ENCODE measurements around the gene RUFY4.

The RUFY4 gene

DNA sequence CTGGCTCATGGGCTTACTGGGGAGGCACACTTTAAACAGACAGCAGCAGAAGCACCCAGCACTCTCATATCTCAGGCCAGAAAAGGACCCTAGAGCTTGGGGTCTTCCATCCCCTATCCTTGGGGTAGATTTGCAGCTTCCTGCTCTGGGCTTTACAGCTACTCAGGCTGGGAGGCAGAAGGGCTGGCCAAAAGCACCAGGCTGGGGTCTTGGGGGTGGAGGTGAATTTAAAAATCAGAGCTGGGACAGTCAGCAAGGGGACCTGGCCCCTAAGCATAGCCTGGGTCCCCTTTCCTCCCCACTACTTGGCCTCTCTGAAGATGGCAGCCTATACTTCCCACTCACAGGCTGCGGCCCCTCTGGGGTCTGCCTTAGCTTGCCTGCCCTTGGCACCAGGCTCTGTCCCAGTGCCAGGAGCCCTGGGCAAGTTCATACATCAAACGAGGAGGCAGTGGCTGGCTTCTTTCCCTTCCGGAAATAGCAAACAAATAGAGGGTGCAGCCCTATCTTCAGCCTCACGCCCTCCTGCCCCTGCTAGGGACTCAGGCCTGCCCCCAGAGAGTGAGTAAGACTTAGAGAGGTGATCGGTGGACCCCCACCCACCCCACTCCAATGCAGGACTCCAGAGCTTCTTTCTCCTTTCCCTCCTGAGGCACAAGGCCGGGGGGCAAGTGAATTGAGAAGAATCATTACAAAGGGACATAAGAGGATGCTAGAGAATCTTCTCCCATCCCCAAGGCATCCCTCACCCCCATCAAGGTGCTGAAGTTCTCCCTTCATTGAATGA lies 40.3 kb upstream of the RUFY4 start:
- TF ChIP-seq, protein P1, sequence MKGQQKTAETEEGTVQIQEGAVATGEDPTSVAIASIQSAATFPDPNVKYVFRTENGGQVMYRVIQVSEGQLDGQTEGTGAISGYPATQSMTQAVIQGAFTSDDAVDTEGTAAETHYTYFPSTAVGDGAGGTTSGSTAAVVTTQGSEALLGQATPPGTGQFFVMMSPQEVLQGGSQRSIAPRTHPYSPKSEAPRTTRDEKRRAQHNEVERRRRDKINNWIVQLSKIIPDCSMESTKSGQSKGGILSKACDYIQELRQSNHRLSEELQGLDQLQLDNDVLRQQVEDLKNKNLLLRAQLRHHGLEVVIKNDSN (IDR thresholded peaks at IDR 0.05): no peak
- TF ChIP-seq, protein P2, sequence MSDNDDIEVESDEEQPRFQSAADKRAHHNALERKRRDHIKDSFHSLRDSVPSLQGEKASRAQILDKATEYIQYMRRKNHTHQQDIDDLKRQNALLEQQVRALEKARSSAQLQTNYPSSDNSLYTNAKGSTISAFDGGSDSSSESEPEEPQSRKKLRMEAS (IDR thresholded peaks at IDR 0.05): no peak
- TF ChIP-seq CEBPB (IDR thresholded peaks at IDR 0.05) (no peak), RAD21 (IDR thresholded peaks at IDR 0.05; ENCODE audit: low read depth) (no peak), TCF12 (IDR thresholded peaks at IDR 0.05; ENCODE audit: low read depth) (no peak), NFIC (IDR thresholded peaks at IDR 0.05) (no peak), TAF1 (IDR thresholded peaks at IDR 0.05; ENCODE audit: low read depth) (no peak), EP300 (IDR thresholded peaks at IDR 0.05; ENCODE audit: borderline replicate concordance) (no peak), FOXM1 (IDR thresholded peaks at IDR 0.05; ENCODE audit: borderline replicate concordance, low read depth) (no peak), CREB1 (IDR thresholded peaks at IDR 0.05; ENCODE audit: low read depth) (no peak), ZBTB7A (IDR thresholded peaks at IDR 0.05; ENCODE audit: low read depth) (no peak), EGR1 (IDR thresholded peaks at IDR 0.05) (no peak), YY1 (IDR thresholded peaks at IDR 0.05; ENCODE audit: low read depth) (no peak), TEAD4 (IDR thresholded peaks at IDR 0.05) (no peak)
- TF ChIP-seq, protein P3, sequence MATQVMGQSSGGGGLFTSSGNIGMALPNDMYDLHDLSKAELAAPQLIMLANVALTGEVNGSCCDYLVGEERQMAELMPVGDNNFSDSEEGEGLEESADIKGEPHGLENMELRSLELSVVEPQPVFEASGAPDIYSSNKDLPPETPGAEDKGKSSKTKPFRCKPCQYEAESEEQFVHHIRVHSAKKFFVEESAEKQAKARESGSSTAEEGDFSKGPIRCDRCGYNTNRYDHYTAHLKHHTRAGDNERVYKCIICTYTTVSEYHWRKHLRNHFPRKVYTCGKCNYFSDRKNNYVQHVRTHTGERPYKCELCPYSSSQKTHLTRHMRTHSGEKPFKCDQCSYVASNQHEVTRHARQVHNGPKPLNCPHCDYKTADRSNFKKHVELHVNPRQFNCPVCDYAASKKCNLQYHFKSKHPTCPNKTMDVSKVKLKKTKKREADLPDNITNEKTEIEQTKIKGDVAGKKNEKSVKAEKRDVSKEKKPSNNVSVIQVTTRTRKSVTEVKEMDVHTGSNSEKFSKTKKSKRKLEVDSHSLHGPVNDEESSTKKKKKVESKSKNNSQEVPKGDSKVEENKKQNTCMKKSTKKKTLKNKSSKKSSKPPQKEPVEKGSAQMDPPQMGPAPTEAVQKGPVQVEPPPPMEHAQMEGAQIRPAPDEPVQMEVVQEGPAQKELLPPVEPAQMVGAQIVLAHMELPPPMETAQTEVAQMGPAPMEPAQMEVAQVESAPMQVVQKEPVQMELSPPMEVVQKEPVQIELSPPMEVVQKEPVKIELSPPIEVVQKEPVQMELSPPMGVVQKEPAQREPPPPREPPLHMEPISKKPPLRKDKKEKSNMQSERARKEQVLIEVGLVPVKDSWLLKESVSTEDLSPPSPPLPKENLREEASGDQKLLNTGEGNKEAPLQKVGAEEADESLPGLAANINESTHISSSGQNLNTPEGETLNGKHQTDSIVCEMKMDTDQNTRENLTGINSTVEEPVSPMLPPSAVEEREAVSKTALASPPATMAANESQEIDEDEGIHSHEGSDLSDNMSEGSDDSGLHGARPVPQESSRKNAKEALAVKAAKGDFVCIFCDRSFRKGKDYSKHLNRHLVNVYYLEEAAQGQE (IDR thresholded peaks at IDR 0.05; ENCODE audit: low read depth): no peak

DNA sequence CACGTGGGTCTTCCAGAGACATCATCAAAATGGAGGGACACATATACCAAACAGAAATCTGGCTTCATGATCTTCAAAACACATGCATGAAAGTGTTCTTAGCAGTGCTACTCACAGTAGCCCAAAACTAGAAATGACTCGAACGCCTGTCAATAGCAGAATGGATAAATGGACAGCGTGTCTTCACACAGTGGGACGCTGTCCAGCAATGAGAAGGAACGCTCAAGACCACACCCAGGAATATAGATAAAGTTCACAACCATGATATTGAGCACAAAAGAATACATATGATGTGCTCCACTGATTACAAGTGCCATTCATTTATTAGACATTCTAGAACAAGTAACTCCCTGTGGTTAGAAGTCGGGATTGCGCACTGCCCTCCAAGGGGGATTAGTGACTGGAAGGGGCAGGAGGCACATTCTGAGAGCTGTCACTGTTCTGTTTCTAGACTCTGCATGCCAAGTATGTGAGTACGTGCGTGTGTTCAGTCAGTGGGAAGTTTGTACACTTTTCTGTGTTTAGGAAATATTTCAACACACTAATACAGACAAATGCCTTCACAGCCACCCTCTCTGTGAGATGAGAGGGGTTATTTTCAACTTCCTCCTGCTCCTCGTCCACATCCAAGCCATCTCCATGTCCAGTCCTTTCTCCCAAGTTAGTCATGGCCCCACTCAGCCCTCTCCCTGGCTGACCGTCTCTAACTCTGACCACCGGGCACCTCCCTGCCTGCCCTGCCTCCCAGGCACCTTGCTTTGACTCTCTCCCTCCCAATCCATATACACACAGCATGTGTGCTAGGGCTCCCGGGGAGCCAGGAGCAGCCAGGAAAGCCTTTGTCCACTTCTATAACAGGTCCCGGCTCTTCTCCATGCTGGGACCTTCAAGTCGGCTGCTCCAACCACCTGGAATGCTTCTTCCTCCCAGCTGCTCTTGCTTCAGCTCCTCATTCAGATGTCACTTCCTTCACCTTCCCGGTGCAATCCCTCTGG lies 39.4 kb upstream of the RUFY4 start:
- no peak for TF ChIP-seq RAD21 (IDR thresholded peaks at IDR 0.05; ENCODE audit: low read depth)
- no peak for TF ChIP-seq YY1 (IDR thresholded peaks at IDR 0.05; ENCODE audit: low read depth)
- TF ChIP-seq EGR1 (IDR thresholded peaks at IDR 0.05): no peak
- TF ChIP-seq TAF1 (IDR thresholded peaks at IDR 0.05; ENCODE audit: low read depth): no peak
- TF ChIP-seq, protein P3 (IDR thresholded peaks at IDR 0.05; ENCODE audit: low read depth): peak; percentile 56
- TF ChIP-seq TEAD4 (IDR thresholded peaks at IDR 0.05): no peak
- TF ChIP-seq TCF12 (IDR thresholded peaks at IDR 0.05; ENCODE audit: low read depth): no peak

DNA sequence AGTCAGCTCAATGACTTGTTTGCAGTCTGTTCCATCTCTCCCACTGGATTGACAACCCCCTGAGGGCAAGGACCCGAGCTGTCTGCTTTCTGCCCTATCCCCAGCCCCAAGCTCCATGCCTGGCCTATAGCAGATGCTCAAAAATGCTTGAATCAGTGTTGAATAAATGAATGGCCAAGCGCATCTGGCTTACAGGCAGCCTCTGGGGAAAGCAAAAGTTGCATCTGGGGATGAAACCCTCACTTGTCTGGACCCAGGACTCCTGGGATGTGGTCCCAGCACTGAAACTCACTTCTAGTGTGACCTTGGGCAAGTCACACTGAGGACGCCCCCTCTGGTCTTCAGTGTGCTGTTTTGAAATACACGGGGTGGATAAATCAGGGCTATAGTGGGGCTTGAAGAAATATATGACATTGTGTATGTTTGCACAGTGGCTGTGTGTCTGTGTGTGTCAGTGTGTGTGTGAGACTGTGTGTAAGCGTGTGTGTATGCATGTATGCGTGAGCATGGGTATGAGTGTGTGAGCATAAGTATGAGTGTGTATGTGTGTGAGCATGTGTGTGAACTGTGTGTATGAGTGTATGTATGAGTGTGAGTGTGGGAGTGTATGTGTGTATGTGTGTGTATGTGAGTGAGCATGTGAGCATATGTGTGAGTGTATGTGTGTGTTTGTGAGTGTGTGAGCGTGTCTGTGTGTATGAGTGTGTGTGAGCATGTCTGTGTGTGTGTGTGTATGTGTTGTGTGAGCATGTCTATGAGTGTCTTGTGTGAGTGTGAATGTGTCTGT lies 38.5 kb upstream of the RUFY4 start:
- TF ChIP-seq TAF1 (IDR thresholded peaks at IDR 0.05; ENCODE audit: low read depth) (no peak), RAD21 (IDR thresholded peaks at IDR 0.05; ENCODE audit: low read depth) (no peak), CEBPB (IDR thresholded peaks at IDR 0.05) (no peak), NFIC (IDR thresholded peaks at IDR 0.05) (no peak), TCF12 (IDR thresholded peaks at IDR 0.05; ENCODE audit: low read depth) (no peak), ZBTB7A (IDR thresholded peaks at IDR 0.05; ENCODE audit: low read depth) (no peak), YY1 (IDR thresholded peaks at IDR 0.05; ENCODE audit: low read depth) (no peak), CREB1 (IDR thresholded peaks at IDR 0.05; ENCODE audit: low read depth) (no peak)

DNA sequence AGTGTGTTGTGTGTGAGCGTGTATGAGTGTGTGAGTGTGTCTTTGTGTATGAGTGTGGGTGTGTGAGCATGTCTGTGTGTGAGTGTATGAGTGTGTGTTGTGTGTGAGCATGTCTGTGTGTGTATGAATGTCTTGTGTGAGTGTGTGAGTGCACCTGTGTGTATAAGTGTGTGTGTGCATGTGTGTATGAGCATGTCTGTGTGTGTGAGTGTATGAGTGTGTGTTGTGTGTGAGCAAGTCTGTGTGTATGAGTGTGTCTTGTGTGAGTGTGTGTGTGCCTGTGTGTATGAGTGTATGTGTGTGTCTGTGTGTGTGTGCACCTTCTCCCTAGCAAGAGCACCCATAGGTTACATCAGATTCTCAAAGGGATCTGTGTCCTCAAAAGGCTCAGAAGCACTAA lies 37.8 kb upstream of the RUFY4 start:
- TF ChIP-seq, protein P2 (IDR thresholded peaks at IDR 0.05): no peak
- TF ChIP-seq RAD21 (IDR thresholded peaks at IDR 0.05; ENCODE audit: low read depth) (no peak), EP300 (IDR thresholded peaks at IDR 0.05; ENCODE audit: borderline replicate concordance) (no peak)

DNA sequence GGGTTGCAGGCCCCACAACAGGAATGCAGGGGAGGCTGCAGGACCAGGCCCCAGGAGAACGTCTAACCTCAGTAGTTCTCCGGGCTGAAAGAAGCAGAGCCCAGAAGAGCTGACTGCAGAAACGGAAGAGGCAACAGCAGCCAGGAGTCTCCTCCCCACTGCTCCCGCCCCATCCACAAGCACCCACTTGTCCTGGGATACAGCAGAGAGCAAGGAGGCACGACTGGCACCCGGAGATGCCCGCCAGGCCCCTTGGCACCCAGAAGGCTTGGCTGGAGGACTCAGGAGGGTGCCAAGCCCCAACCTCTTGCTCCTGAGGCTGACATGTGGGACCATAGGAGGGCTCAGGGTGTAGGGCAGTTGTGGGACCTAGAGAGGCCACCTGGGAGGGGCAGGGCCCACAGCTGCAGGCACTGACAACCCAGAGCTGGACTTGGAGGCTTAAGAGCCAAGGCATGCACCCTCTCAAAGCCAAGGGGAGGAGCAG lies 37.2 kb upstream of the RUFY4 start:
- TF ChIP-seq YY1 (IDR thresholded peaks at IDR 0.05; ENCODE audit: low read depth) (no peak), RAD21 (IDR thresholded peaks at IDR 0.05; ENCODE audit: low read depth) (no peak), TAF1 (IDR thresholded peaks at IDR 0.05; ENCODE audit: low read depth) (no peak), EP300 (IDR thresholded peaks at IDR 0.05; ENCODE audit: borderline replicate concordance) (no peak), TCF12 (IDR thresholded peaks at IDR 0.05; ENCODE audit: low read depth) (no peak), CREB1 (IDR thresholded peaks at IDR 0.05; ENCODE audit: low read depth) (no peak), CEBPB (IDR thresholded peaks at IDR 0.05) (no peak)
- TF ChIP-seq, protein P3 (IDR thresholded peaks at IDR 0.05; ENCODE audit: low read depth): no peak

All from Ishikawa (cell line).